IPS-20b (cell line): Measurements from ENCODE around the gene NGF.

Experiments used
- H3K27ac ChIP-seq: one replicate; pipeline ENCODE4 v1.5.1; 2013; ENCODE audit warnings: low read length
- H3K27me3 ChIP-seq: 2 replicates; pipeline ENCODE4 v1.6.1; 2013; ENCODE audit warnings: mild to moderate bottlenecking, low read length, inconsistent platforms; ENCODE audit not compliant: insufficient read depth
- H3K36me3 ChIP-seq: 2 replicates; pipeline ENCODE4 v1.6.1; 2013; ENCODE audit warnings: low read depth, mild to moderate bottlenecking, inconsistent platforms, low read length, moderate library complexity; ENCODE audit not compliant: insufficient read depth
- H3K4me1 ChIP-seq: 2 replicates; pipeline ENCODE4 v1.6.1; 2013; ENCODE audit warnings: mild to moderate bottlenecking, control low read depth, inconsistent platforms, low read length, moderate library complexity; ENCODE audit not compliant: insufficient read depth
- H3K4me3 ChIP-seq: 2 replicates; pipeline ENCODE4 v1.5.1; 2013; ENCODE audit warnings: mild to moderate bottlenecking, low read length, inconsistent platforms
- H3K9ac ChIP-seq: 2 replicates; pipeline ENCODE4 v1.6.1; 2013; ENCODE audit warnings: low read depth, mild to moderate bottlenecking, inconsistent platforms, low read length, moderate library complexity
- H3K9me3 ChIP-seq: 2 replicates; pipeline ENCODE4 v1.6.1; 2013; ENCODE audit warnings: mild to moderate bottlenecking, low read depth, low read length, inconsistent platforms; ENCODE audit not compliant: insufficient read depth

Gene NGF

GRCh38 chr1:115291741-115292140, 46.3 kb downstream of the NGF start:
- Histone ChIP-seq H3K27me3 (no peaks in the 10 kb centered on the region), H3K27ac (no peak overlapping the region), H3K36me3 (no peaks in the 10 kb centered on the region), H3K9me3 (no peaks in the 10 kb centered on the region), H3K9ac (no peak overlapping the region), H3K4me1 (peaks cover 3% of the 10 kb centered on the region; the same call in 1 of the 2 replicates), H3K4me3 (no peak overlapping the region)

- no peaks in the 10 kb centered on the region for H3K27me3 ChIP-seq
- H3K4me1 ChIP-seq = peaks cover 3% of the 10 kb centered on the region; the same call in 1 of the 2 replicates
- no peaks in the 10 kb centered on the region for H3K36me3 ChIP-seq
- no peak overlapping the region for H3K27ac ChIP-seq
- no peaks in the 10 kb centered on the region for H3K9me3 ChIP-seq
- H3K4me3 ChIP-seq = no peak overlapping the region
- H3K9ac ChIP-seq = no peak overlapping the region
These were observed 48.1 kb downstream of the NGF start for GRCh38 chr1:115289940-115290339.

GRCh38 chr1:115288591-115289198, 49.4 kb downstream of the NGF start:
- H3K4me1 ChIP-seq = peaks cover 3% of the 10 kb centered on the region; the same call in 1 of the 2 replicates
- H3K9ac ChIP-seq = no peak overlapping the region
- H3K4me3 ChIP-seq = no peak overlapping the region
- H3K27ac ChIP-seq = no peak overlapping the region
- H3K27me3 ChIP-seq = no peaks in the 10 kb centered on the region
- no peaks in the 10 kb centered on the region for H3K36me3 ChIP-seq
- no peaks in the 10 kb centered on the region for H3K9me3 ChIP-seq

- H3K36me3 ChIP-seq = no peaks in the 10 kb centered on the region
- no peak overlapping the region for H3K9ac ChIP-seq
- no peak overlapping the region for H3K4me3 ChIP-seq
- no peaks in the 10 kb centered on the region for H3K9me3 ChIP-seq
- H3K4me1 ChIP-seq = peaks cover 3% of the 10 kb centered on the region; the same call in 1 of the 2 replicates
- H3K27ac ChIP-seq = no peak overlapping the region
- H3K27me3 ChIP-seq = no peaks in the 10 kb centered on the region
These were observed 51.4 kb downstream of the NGF start for GRCh38 chr1:115286431-115287205.

- H3K4me3 ChIP-seq = no peak overlapping the region
These were observed 53.8 kb downstream of the NGF start for GRCh38 chr1:115284209-115284608.

GRCh38 chr1:115283681-115284146, 54.3 kb downstream of the NGF start:
- Histone ChIP-seq H3K4me3 (no peak overlapping the region), H3K27me3 (no peaks in the 10 kb centered on the region), H3K27ac (no peak overlapping the region), H3K9me3 (no peaks in the 10 kb centered on the region), H3K9ac (no peak overlapping the region), H3K36me3 (no peaks in the 10 kb centered on the region), H3K4me1 (peaks cover 3% of the 10 kb centered on the region; the same call in 1 of the 2 replicates)

More at GRCh38 chr1:115284209-115284608, 53.8 kb downstream of the NGF start:
- Histone ChIP-seq H3K9ac (no peak overlapping the region), H3K27ac (no peak overlapping the region), H3K36me3 (no peaks in the 10 kb centered on the region), H3K4me1 (peaks cover 3% of the 10 kb centered on the region; the same call in 1 of the 2 replicates), H3K27me3 (no peaks in the 10 kb centered on the region), H3K9me3 (no peaks in the 10 kb centered on the region)

GRCh38 chr1:115283249-115283648, 54.8 kb downstream of the NGF start:
- Histone ChIP-seq H3K4me3 (no peak overlapping the region), H3K4me1 (no peaks in the 10 kb centered on the region; the same call in 1 of the 2 replicates), H3K27me3 (no peaks in the 10 kb centered on the region), H3K9ac (no peak overlapping the region), H3K27ac (no peak overlapping the region), H3K36me3 (no peaks in the 10 kb centered on the region), H3K9me3 (no peaks in the 10 kb centered on the region)

- no peaks in the 10 kb centered on the region for H3K36me3 ChIP-seq
- no peak overlapping the region for H3K9ac ChIP-seq
- no peak overlapping the region for H3K4me3 ChIP-seq
- H3K9me3 ChIP-seq = no peaks in the 10 kb centered on the region
- H3K27ac ChIP-seq = no peak overlapping the region
- no peaks in the 10 kb centered on the region for H3K27me3 ChIP-seq
- H3K4me1 ChIP-seq = no peaks in the 10 kb centered on the region
These were observed 55.2 kb downstream of the NGF start for GRCh38 chr1:115282807-115283208.

- Histone ChIP-seq H3K9me3 (peaks cover 4% of the 10 kb centered on the region; the same call in 1 of the 2 replicates), H3K27ac (no peak overlapping the region), H3K4me1 (no peaks in the 10 kb centered on the region), H3K4me3 (no peak overlapping the region), H3K27me3 (no peaks in the 10 kb centered on the region), H3K9ac (no peak overlapping the region), H3K36me3 (no peaks in the 10 kb centered on the region)
These were observed 56.9 kb downstream of the NGF start for GRCh38 chr1:115281143-115281542.

GRCh38 chr1:115280064-115280463, 58.0 kb downstream of the NGF start:
- Histone ChIP-seq H3K4me1 (no peaks in the 10 kb centered on the region), H3K27ac (no peak overlapping the region), H3K27me3 (no peaks in the 10 kb centered on the region), H3K9me3 (peaks cover 4% of the 10 kb centered on the region; the same call in 1 of the 2 replicates), H3K9ac (no peak overlapping the region), H3K36me3 (no peaks in the 10 kb centered on the region), H3K4me3 (no peak overlapping the region)

- Histone ChIP-seq H3K4me3 (no peak overlapping the region), H3K36me3 (no peaks in the 10 kb centered on the region), H3K27me3 (no peaks in the 10 kb centered on the region), H3K9me3 (peaks cover 4% of the 10 kb centered on the region; the same call in 1 of the 2 replicates), H3K9ac (no peak overlapping the region), H3K27ac (no peak overlapping the region), H3K4me1 (no peaks in the 10 kb centered on the region)
These were observed 59.8 kb downstream of the NGF start for GRCh38 chr1:115278211-115278610.

GRCh38 chr1:115277276-115277675, 60.8 kb downstream of the NGF start:
- Histone ChIP-seq H3K36me3 (no peaks in the 10 kb centered on the region), H3K4me3 (no peak overlapping the region), H3K9ac (no peak overlapping the region), H3K27me3 (no peaks in the 10 kb centered on the region), H3K9me3 (peaks cover 4% of the 10 kb centered on the region; the same call in 1 of the 2 replicates), H3K27ac (no peak overlapping the region), H3K4me1 (no peaks in the 10 kb centered on the region)
